Chondrocyte (in vitro differentiated cells): ENCODE measurements around the gene EXOC3L2. TPM values are rescaled to one million over a fixed set of nuclear protein-coding genes. Genes with fewer than 3 reads are reported as not detected.
A peak's percentile ranks its signal among the peaks of the same experiment; 100 is the strongest.

ENCODE experiments used
- DNase-seq: peaks from one replicate; pipeline ENCODE4 v3.0.0; 2021; ENCODE audit warnings: mixed read lengths, low spot score
- H3K27ac Mint-ChIP-seq: one replicate; pipeline ENCODE4 v1.8.0; 2021; ENCODE audit warnings: mild to moderate bottlenecking, moderate library complexity, mixed read lengths; ENCODE audit not compliant: unreplicated experiment
- H3K27me3 Mint-ChIP-seq: 2 replicates; pipeline ENCODE4 v1.8.0; 2021; ENCODE audit warnings: low read depth, mixed read lengths
- H3K36me3 Mint-ChIP-seq: 2 replicates; pipeline ENCODE4 v1.8.0; 2021; ENCODE audit warnings: low read depth, mixed read lengths
- H3K4me1 Mint-ChIP-seq: 2 replicates; pipeline ENCODE4 v1.8.0; 2021; ENCODE audit warnings: low read depth, mild to moderate bottlenecking, mixed read lengths
- H3K4me3 Mint-ChIP-seq: one replicate; pipeline ENCODE4 v1.8.0; 2021; ENCODE audit warnings: mild to moderate bottlenecking, moderate library complexity, mixed read lengths; ENCODE audit not compliant: unreplicated experiment
- H3K9me3 Mint-ChIP-seq: 2 replicates; pipeline ENCODE4 v1.8.0; 2021; ENCODE audit warnings: low read depth, mixed read lengths
- total RNA-seq: library from RNA; stranded (reverse); gene quantifications from 3 replicates; pipeline ENCODE4 v1.2.1, GENCODE V29; 2021
- TF ChIP-seq, protein P1 (sequence below): fragments of 200-600 bp; sonication (generic); IDR thresholded peaks from 2 replicates; pipeline ENCODE4 v1.5.0; 2021; ENCODE audit warnings: antibody characterized with exemption, mild to moderate bottlenecking, moderate library complexity

The EXOC3L2 gene
- total RNA-seq, 1 donor from 2014 or later, result 0.37 TPM

DNA sequence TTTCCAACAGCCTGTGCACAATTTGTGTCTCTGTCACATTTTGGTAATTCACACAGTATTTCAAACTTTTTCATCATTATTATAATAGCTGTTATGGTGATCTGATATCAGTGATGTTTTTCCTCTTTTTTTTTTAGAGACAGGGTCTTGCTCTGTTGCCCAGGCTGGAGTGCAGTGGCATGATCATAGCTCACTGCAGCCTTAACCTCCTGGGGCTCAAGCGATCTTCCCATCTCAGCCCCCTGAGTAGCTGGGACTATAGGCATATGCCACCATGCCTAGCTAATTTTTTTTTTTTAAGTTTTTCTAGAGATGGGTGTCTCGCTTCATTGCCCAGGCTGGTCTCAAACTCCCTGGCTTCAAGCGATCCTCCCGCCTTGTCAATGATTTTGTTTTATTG, 11.6 kb upstream of the EXOC3L2 start:
- Mint-ChIP-seq H3K27ac (peak overlapping the region; percentile 32), H3K27me3 (no peaks in the 10 kb centered on the region), H3K4me1 (peaks cover 34% of the 10 kb centered on the region), H3K36me3 (no peaks in the 10 kb centered on the region), H3K4me3 (no peak overlapping the region), H3K9me3 (no peaks in the 10 kb centered on the region)
- DNase-seq, result no peak
- TF ChIP-seq, protein P1, sequence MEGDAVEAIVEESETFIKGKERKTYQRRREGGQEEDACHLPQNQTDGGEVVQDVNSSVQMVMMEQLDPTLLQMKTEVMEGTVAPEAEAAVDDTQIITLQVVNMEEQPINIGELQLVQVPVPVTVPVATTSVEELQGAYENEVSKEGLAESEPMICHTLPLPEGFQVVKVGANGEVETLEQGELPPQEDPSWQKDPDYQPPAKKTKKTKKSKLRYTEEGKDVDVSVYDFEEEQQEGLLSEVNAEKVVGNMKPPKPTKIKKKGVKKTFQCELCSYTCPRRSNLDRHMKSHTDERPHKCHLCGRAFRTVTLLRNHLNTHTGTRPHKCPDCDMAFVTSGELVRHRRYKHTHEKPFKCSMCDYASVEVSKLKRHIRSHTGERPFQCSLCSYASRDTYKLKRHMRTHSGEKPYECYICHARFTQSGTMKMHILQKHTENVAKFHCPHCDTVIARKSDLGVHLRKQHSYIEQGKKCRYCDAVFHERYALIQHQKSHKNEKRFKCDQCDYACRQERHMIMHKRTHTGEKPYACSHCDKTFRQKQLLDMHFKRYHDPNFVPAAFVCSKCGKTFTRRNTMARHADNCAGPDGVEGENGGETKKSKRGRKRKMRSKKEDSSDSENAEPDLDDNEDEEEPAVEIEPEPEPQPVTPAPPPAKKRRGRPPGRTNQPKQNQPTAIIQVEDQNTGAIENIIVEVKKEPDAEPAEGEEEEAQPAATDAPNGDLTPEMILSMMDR, result no peak

DNA sequence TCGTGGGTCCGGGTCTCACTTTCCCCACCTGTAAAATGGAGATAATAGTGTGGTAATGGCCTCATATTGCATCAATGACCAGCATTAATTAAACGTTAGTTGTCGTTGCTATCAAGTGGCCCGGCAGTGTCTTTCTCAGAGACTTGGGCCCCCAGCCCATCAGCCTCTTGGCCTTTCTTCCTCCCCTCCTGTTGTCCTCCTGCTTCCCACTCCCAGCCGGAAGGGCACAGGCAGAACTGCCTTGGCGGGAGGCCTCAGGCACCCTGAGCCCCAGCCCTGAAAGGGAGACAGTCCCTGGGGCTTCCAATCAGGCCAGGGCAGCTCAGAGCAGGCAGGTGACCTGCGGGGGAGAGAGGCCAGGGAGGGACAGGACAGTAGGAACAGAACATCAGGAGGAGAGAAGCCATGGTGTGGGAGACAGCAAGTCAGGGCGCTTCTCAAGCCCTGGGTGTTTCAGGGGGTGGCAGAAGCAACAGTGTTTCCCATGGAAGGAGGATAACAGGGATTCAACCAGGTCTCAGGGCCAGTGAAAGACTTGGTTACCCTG, 10.5 kb upstream of the EXOC3L2 start:
- TF ChIP-seq, protein P1, result no peak
- H3K9me3 Mint-ChIP-seq, result no peaks in the 10 kb centered on the region
- peaks cover 36% of the 10 kb centered on the region for H3K4me1 Mint-ChIP-seq
- H3K36me3 Mint-ChIP-seq, result no peaks in the 10 kb centered on the region
- no peak for DNase-seq
- H3K4me3 Mint-ChIP-seq, result no peak overlapping the region
- no peaks in the 10 kb centered on the region for H3K27me3 Mint-ChIP-seq
- H3K27ac Mint-ChIP-seq, result peak overlapping the region; percentile 49

DNA sequence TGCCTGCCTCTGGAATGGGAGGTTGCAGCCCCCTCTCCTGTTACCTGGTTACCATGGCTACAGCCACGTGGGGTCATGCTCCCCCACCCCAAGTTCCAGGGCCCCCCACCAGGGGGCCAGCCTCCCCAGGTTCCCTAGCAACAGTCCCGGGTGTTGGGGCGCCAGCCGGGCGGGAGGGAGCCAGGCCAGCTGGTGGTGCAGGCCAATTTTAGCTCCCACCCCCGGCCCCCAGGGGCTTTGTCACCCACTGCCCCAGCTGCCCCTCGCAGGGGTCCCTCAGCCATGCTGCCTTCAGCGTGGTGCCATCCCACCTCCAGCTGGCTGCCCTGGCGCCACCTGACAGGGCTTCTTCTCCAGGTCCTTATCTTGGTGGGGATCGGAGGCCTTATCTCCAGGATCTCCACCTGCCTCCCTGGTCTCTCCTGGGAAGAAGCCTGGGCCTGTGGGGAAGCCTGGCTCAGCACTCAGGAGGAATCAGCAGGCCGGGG, 8.9 kb upstream of the EXOC3L2 start:
- TF ChIP-seq, protein P1, result peak; percentile 38
- Mint-ChIP-seq H3K36me3 (no peaks in the 10 kb centered on the region), H3K4me3 (no peak overlapping the region), H3K4me1 (peaks cover 38% of the 10 kb centered on the region), H3K9me3 (no peaks in the 10 kb centered on the region), H3K27me3 (no peaks in the 10 kb centered on the region), H3K27ac (no peak overlapping the region)
- DNase-seq, result no peak

DNA sequence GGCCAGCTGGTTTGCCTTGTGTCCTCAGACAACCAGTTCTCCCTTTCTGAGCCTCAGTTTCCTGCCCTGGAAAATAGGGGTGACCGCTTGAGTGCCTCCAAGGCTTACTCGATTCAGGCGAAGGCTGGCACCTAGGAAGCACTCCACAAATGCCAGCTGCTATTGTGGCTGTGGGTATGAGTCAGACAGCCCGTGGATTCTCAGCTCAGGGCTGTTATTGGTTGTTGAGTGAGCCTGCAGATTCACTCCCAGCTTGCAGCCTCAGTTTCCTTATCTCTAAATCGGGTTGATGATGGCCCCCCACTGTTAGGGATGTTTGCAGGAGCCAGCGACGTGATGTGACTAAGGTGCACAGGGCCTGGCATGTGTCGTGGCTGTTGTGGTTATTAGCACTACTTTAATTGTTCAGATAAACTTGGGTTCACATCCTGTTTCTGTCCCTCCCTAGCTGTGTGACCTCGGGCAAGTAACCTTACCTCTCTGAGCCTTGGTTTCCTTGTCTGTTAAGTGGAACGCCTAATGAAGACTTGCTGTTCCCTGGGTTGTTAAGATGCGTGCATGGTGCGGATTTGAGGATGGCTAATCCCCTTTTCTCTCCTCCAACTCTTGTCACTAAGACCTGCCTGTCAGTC, 8.3 kb upstream of the EXOC3L2 start:
- TF ChIP-seq, protein P1, result no peak
- DNase-seq, result no peak
- Mint-ChIP-seq H3K4me3 (peak overlapping the region; percentile 85), H3K27ac (peak overlapping the region; percentile 52), H3K9me3 (no peaks in the 10 kb centered on the region), H3K36me3 (no peaks in the 10 kb centered on the region), H3K4me1 (peaks cover 38% of the 10 kb centered on the region), H3K27me3 (no peaks in the 10 kb centered on the region)

DNA sequence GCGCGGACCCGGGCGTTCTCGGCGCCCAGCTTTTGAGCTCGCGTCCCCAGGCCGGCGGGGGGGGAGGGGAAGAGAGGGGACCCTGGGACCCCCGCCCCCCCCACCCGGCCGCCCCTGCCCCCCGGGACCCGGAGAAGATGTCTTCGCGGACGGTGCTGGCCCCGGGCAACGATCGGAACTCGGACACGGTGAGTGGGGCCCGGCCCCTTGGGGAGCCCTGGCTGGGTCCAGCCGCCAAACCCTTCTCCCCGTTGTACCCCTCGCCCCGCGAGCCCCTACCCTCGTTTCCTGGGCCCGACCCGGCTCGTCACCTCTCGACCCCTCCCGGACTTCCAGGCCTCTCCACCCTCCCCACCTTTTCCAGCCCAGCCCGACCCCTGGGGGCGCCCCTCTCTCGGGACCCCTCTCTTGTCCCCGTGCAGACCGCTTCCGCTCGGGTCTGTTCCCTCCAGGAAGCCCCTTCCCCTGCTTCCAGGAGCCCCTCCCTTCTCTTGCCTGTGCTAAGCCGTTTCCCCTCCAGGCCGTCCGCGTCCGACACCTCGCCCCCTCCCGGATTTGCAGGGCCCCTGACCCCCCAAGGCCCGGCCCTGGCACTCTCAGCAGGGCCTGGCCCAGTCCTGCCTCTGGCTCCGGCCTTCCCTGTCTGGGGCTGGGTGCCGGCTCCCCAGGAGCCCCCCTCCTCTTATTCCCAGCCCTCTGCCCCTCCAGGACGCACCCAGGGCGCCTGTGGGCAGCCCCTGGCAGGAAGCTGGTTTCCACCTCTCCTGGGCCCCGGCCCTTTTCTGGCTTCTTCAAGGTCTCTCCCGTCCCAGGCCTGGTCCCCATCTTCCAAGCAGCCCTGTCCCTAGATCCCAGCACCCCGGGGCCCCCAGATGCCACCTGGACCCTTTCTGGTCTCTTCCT, 6.5 kb upstream of the EXOC3L2 start:
- no peak for DNase-seq
- Mint-ChIP-seq H3K27me3 (no peaks in the 10 kb centered on the region), H3K36me3 (no peaks in the 10 kb centered on the region), H3K4me3 (peak overlapping the region; percentile 85), H3K9me3 (no peaks in the 10 kb centered on the region), H3K4me1 (peaks cover 38% of the 10 kb centered on the region), H3K27ac (peak overlapping the region; percentile 80)
- TF ChIP-seq, protein P1, result no peak
